DOHH2 (cell line): ENCODE results near the gene ATP2B2.

Experiments
- H3F3A ChIP-seq: fragments of 200-600 bp; sonication (generic), shearing (Covaris generic); 2 replicates; pipeline ENCODE4 v1.6.0; 2016; ENCODE audit warnings: antibody characterized with exemption, mild to moderate bottlenecking; ENCODE audit not compliant: control insufficient read depth, insufficient read depth
- H3K27ac ChIP-seq: fragments of 200-600 bp; sonication (generic); 2 replicates; pipeline ENCODE4 v1.5.1; 2014; ENCODE audit warnings: low read depth, mild to moderate bottlenecking, low read length, moderate library complexity
- H3K27me3 ChIP-seq: fragments of 200-600 bp; sonication (generic); 2 replicates; pipeline ENCODE4 v1.6.1; 2014; ENCODE audit warnings: mild to moderate bottlenecking, low read length, mixed read lengths; ENCODE audit not compliant: control insufficient read depth
- H3K36me3 ChIP-seq: fragments of 200-600 bp; sonication (generic); 2 replicates; pipeline ENCODE4 v1.6.1; 2014; ENCODE audit warnings: mild to moderate bottlenecking, low read length, moderate library complexity, mixed read lengths; ENCODE audit not compliant: control insufficient read depth
- H3K4me1 ChIP-seq: fragments of 200-600 bp; sonication (generic); 2 replicates; pipeline ENCODE4 v1.6.1; 2014; ENCODE audit warnings: mild to moderate bottlenecking, low read length, mixed read lengths; ENCODE audit not compliant: control insufficient read depth
- H3K4me2 ChIP-seq: fragments of 200-600 bp; sonication (generic); 2 replicates; pipeline ENCODE4 v1.6.0; 2014; ENCODE audit warnings: mild to moderate bottlenecking, low read length, moderate library complexity
- H3K4me3 ChIP-seq: fragments of 200-600 bp; sonication (generic); 2 replicates; pipeline ENCODE4 v1.5.1; 2014; ENCODE audit warnings: mild to moderate bottlenecking, low read length, mixed read lengths
- H3K79me2 ChIP-seq: fragments of 200-600 bp; sonication (generic); 2 replicates; pipeline ENCODE4 v1.6.1; 2014; ENCODE audit warnings: mild to moderate bottlenecking, low read length, mixed read lengths; ENCODE audit not compliant: control insufficient read depth
- H3K9me2 ChIP-seq: fragments of 200-600 bp; sonication (generic); replicated peaks from 2 replicates; pipeline ENCODE4 v1.6.1; 2014; ENCODE audit warnings: mild to moderate bottlenecking, low read length, mixed read lengths; ENCODE audit not compliant: control insufficient read depth
- H3K9me3 ChIP-seq: fragments of 200-600 bp; sonication (generic); 2 replicates; pipeline ENCODE4 v1.6.1; 2014; ENCODE audit warnings: antibody characterized with exemption, low read length, mixed read lengths; ENCODE audit not compliant: control insufficient read depth, insufficient read depth
- H4K20me1 ChIP-seq: fragments of 200-600 bp; sonication (generic); 2 replicates; pipeline ENCODE4 v1.6.0; 2014; ENCODE audit warnings: low read depth, mild to moderate bottlenecking, antibody characterized with exemption, low read length, moderate library complexity; ENCODE audit not compliant: control insufficient read depth, insufficient read depth
- CTCF ChIP-seq: fragments of 200-600 bp; sonication (generic); IDR thresholded peaks from one replicate; pipeline ENCODE4 v1.5.1; 2014; ENCODE audit warnings: antibody characterized with exemption, mild to moderate bottlenecking, low read depth, low read length; ENCODE audit not compliant: poor library complexity, severe bottlenecking
- EZH2phosphoT487 ChIP-seq: fragments of 200-600 bp; sonication (generic); IDR thresholded peaks from 2 replicates; pipeline ENCODE4 v1.6.1; 2017; ENCODE audit warnings: borderline replicate concordance, mild to moderate bottlenecking, antibody characterized with exemption, low read length, moderate library complexity, mixed read lengths

Gene ATP2B2

GRCh38 chr3:10344147-10344943, 161.0 kb downstream of the ATP2B2 start:
- no peaks in the 10 kb centered on the region for H3K36me3 ChIP-seq
- H3K4me3 ChIP-seq = no peak overlapping the region
- no peaks in the 10 kb centered on the region for H3K27me3 ChIP-seq
- no peaks in the 10 kb centered on the region for H3K79me2 ChIP-seq
- no peaks in the 10 kb centered on the region for H3K4me1 ChIP-seq
- H3K9me2 ChIP-seq = no peaks in the 10 kb centered on the region
- H3K4me2 ChIP-seq = no peak overlapping the region
- H4K20me1 ChIP-seq = no peaks in the 10 kb centered on the region
- no peaks in the 10 kb centered on the region for H3F3A ChIP-seq
- H3K9me3 ChIP-seq = no peaks in the 10 kb centered on the region
- H3K27ac ChIP-seq = no peak overlapping the region
- no peak for TF ChIP-seq EZH2phosphoT487
- TF ChIP-seq CTCF = peak; percentile 97

- Histone ChIP-seq H3K4me2 (no peak overlapping the region), H3K4me3 (no peak overlapping the region), H3K9me2 (no peaks in the 10 kb centered on the region), H3F3A (no peaks in the 10 kb centered on the region), H3K79me2 (no peaks in the 10 kb centered on the region), H3K4me1 (no peaks in the 10 kb centered on the region), H3K9me3 (no peaks in the 10 kb centered on the region), H3K36me3 (no peaks in the 10 kb centered on the region), H3K27me3 (no peaks in the 10 kb centered on the region), H4K20me1 (no peaks in the 10 kb centered on the region), H3K27ac (no peak overlapping the region)
- TF ChIP-seq EZH2phosphoT487 (no peak), CTCF (no peak)
Observed at GRCh38 chr3:10343526-10343925, 161.9 kb downstream of the ATP2B2 start.

- TF ChIP-seq CTCF = no peak
- TF ChIP-seq EZH2phosphoT487 = no peak
- Histone ChIP-seq H3K4me1 (no peaks in the 10 kb centered on the region), H3F3A (no peaks in the 10 kb centered on the region), H3K27ac (no peak overlapping the region), H3K9me2 (no peaks in the 10 kb centered on the region), H3K79me2 (no peaks in the 10 kb centered on the region), H3K36me3 (no peaks in the 10 kb centered on the region), H4K20me1 (no peaks in the 10 kb centered on the region), H3K27me3 (no peaks in the 10 kb centered on the region), H3K4me3 (no peak overlapping the region), H3K4me2 (no peak overlapping the region), H3K9me3 (no peaks in the 10 kb centered on the region)
Observed at GRCh38 chr3:10342781-10343180, 162.6 kb downstream of the ATP2B2 start.
